ENCODE results near the gene CAMK2B.
A peak's percentile ranks its signal among the peaks of the same experiment; 100 is the strongest.

CAMK2B gene

DNA sequence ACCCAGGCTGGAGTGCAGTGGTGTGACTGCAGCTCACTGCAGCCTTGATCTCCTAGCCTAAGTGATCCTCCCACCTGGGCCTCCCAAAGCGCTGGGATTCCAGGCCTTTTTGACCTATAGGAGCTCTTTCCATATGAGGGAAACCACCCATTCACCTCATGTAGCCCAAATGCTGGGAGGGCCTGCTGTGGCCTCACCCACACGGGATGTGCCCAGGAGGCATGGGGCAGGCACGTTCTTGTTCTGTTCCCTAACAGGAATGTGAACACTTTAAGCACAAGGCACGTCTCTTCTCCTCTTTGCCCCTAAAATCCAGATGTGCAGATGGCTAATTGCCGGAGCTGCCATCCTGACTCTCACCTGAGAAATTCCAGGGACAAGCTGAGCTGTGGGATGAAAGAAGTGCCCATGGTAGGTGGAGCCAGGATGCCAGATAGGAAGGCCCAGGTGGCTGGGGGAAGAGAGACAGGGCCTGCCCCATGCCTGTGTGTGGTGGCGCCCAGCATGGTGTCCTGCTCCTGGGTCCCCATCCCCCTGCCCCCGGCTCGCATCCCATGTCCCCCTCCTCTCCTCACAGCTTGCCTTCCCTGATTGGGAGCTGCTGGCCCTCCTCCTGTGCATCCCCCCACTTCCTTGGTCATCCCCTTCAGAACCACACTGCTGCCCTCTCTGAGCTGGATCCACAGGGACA is 17.3 kb downstream of the CAMK2B start:
- DNase-seq, result no peak

- peak; percentile 17 for DNase-seq
Measured at GRCh38 chr7:44307301-44307900, 18.0 kb downstream of the CAMK2B start.

- no peak for DNase-seq
Measured at GRCh38 chr7:44306606-44307005, 18.8 kb downstream of the CAMK2B start.

- no peak for DNase-seq
Measured at GRCh38 chr7:44305564-44306507, 19.6 kb downstream of the CAMK2B start.

DNA sequence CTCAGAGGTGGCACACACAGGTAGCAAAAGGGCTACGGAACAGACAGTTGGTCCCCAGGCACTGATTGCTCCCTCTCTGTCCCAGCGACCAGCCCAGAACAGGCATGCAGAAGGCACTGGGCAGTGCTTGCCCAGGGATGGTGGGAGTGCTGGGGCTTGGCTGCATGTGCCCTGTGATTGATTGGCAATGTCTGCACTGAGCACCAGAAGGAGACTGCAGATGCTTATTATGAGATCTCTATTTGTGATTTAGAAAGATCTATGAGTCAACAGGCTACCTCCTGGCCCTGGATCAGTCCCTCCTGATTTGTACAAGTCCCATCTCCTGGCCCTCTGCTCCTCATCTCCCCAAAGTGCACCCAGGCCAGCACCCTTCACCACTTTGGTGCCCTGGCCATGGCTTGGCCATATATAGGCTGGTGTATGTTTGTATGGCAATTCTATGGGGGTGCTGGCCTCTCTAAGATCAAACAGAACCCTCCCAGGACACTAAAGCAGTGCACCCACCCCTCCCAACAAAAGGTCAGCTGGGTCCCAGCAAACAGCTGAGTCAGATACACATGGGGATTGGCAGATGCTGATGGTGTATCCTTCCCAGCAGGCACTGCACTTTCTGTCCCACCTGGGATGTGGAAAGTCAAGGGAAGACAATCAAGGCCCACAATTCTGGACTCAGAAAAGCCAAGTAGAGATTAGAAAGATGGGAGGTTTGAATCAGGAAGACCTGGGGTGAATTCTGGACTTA is 30.9 kb downstream of the CAMK2B start:
- no peak for DNase-seq

GRCh38 chr7:44293561-44294324 is 31.7 kb downstream of the CAMK2B start:
- DNase-seq, result no peak

DNA sequence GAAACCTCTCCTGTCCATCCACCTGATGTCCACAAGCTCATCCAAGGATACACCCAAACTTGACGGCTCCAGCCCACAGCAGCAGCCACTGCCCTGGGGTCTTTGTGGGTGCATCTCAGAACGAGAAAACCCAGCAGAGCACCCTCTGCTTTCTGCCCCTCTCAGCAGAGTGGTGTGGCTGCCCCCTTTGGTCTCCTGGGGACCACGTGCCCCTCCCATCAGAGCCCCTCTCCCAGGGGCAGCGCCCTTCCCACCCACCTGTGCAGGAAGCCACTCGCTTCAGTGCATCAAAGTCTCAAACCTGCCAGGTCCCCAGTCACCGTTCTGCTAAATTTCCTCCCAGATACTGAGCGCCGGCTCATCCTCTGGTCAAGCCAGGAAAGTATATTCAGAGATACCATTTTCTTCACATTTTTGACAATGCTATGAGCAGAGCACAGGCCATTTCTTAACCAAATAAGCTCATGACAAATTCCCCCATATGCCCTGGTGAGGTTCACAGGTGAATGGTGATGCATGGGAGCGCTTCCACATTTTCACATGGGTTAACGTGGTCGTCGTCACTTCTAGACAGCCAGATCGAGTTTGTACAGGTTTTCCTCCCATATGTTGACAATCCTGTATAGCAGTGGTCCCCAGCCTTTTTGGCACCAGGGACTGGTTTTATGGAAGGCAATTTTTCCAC is 32.4 kb downstream of the CAMK2B start:
- no peak for DNase-seq

- no peak for DNase-seq
Measured at GRCh38 chr7:44292420-44292817, 33.0 kb downstream of the CAMK2B start.

DNA sequence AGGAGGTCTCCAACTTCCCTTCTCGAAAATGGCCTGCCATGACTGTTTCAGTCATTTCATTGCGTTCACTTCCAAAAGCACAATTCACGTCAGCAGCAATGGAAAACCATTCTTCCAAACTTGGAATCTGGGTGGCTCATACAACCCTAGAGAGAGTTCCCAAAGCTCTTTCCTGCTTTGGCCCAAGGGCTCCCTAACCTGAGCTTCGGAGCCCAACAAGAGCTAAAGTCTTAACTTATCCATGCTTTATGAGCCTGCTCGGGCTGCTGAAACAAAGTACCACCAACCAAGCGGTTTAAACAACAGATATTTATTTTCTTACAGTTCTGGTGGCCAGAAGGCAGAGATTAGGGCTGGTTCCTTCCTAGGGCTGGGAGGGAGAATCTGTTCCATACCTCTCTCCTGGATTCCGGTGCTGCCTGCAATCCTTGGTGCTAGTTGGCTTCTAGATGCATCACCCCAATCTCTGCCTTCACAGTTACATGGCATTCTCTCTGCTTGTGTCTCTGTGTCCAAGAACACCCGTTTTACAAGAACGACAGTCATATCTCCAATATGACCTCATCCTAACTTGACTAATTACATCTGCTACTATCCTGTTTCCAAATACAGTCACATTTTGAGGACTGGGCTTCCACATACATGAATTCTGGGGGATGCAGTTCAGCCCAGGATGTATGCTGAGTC is 33.5 kb downstream of the CAMK2B start:
- DNase-seq, result no peak

DNA sequence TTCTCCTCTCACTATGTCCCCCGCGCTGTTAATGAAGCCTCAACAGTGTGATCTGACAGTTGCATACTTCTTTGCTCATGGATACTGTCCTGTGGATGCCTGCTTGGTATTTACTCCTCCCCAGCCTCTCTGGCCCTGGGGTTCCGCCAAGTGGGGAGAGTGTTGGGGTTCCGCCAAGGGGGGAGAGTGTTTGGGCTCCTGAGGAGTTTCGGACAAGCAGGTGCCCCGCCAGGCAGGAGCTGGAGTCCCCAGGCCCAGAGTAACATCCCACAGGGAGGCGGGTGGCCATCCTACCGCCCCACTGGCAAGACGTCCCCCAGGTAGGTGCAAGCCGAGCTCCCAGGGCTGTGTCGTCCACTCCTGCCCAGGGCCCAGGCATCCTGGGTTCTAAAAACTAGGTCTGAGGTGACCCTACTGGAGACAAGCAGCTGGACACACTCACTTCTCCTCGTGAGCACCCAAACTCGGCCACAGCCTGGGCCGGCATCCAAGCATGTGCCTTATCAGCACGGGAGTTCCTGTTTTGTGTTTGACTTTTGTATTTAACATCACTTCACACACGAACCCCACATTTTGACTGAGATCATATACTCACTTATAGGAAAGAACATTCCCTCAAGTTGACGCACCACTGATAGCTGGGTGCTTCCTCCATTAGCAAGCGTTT is 34.2 kb downstream of the CAMK2B start:
- DNase-seq, result no peak

DNA sequence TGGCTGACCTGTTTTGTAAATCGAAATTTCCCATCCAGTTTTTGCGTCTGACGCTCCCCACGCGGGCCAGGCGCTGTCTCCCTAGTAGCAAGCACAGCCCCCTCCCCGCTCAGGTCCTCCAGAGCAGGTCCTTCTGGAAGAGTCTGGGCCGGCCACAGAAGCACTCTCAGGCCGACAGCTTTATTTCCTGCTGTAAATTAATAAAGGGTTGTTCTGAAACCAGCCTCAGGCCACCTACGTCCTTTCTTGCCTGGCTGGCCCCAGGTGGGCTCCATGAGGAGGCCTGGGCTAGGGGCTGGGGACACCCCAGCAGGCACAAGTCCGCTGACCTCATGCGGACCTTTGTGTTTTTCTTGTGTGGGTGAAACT is 35.2 kb downstream of the CAMK2B start:
- no peak for DNase-seq

GRCh38 chr7:44289341-44290251 is 35.8 kb downstream of the CAMK2B start:
- no peak for DNase-seq

- no peak for DNase-seq
Measured at GRCh38 chr7:44288811-44289340, 36.5 kb downstream of the CAMK2B start.

GRCh38 chr7:44288381-44288685 is 37.1 kb downstream of the CAMK2B start:
- DNase-seq, result no peak

DNA sequence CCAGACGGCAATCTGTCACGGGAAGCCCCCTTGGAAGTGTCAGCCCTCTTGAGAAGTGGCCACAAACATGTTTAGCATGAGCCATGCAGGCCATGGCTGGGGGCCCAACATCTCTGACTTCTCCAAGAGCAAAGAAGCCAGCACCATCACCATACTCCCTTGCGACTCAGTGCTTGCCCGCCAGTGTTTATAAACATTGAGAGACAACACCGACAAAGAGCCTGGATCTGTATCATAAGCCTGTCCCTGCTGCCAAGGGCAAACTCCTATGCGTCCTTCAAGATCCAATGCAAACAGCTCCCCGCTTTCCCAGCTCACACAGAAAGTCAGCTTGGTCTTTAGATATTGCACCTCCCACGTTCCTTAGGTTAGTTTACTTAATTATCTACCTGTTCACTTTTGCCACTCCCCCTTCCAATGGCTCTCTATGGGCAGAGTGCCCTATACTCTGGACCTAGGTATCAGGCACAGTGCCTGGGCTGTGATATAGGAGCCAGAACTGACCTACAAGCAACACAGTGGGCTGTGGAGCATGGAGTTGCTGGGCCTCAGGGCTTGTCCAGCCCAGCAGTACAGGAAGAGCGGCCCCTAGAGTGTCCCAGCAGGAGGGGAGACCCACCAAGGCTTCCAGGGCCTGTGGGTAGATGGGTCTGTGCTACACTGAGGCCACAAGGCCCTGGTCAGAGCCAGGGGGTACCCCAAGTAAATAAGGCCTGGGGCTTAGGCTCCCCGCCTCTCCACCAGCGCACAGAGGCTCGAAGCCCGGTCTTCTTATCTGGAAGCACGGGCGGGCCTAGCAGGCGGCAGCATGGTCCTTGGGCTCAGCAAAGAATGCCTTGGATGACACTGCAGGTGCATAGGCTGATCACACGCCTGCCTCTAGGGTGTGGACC is 37.7 kb downstream of the CAMK2B start:
- no peak for DNase-seq

DNA sequence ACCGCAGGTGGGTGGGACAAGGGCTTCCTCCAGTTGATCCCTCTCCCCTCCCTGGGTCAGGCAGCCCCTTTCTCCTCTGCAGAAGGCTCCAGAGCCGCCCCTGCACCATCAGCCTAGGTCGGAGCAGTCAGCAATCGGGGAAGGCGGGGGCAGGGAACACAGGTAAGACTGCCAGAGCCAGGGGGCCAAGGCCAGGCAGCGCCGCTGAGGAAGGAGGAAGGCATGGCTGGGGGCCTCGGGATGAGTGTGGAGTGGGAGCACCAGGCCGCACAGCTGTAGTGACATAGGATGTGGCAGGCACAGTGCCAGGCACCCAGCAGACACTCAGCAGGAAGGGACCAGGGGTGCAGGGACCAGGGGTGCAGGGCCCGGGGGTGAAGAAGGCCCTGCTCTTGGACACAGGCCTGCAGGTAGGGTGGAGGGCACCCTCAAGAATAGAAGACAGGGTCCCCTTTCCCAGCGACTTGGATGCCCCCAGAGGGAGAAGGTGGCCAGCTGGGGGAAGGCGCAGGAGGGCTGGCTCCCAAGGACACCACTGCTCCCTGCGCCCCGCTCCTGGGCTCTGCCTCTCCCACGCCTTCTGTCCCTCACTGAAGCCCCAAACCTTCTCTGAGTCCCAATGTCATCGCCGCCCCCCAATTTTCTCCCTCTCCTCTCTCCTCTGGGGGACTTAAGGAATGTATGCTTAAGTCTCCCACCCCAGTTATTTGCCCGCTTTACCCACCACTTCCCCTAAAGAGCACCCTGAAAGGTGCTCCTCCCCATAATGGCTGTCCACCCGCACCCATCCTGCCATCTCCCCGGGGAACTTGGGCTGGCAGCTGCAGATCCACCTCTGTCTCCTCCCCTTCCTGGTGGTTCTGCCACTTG is 38.5 kb downstream of the CAMK2B start:
- no peak for DNase-seq

DNA sequence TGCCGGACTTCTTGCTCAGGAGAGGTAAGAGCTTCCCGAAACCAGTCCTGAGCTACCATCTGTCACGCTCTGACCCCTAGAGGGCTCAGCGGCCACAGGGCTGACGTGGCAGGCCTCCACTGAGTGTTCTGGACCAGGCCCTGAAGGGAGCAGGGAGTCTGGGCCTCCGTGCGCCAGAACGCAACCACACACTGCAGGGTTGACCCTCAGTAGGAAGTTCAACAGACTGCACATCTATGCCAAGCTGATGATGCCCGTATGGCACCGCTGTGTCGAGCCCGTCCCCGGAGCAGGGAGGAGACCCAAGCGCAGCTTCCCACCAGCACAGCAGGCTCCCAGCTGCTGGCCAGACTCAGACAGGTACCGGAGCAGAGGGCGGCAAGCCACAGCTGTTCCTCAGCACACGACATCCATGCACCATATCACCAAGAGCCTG is 39.2 kb downstream of the CAMK2B start:
- DNase-seq, result no peak
